Lower lobe of right lung (tissue), 2 donors: ENCODE results near the gene IFRD2. TPM values are rescaled to one million over a fixed set of nuclear protein-coding genes. Genes with fewer than 3 reads are reported as not detected.
A peak's percentile ranks its signal among the peaks of the same experiment; 100 is the strongest.

Experiments used
- ATAC-seq, 2 donors: fragments of 200-7000 bp; cut with Tn5 transposase; one replicate each; pipeline ENCODE4 v1.9.1; 2020 to 2022; ENCODE audit warnings: mild to moderate bottlenecking in 2 of 2, moderate library complexity in 2 of 2
- DNase-seq: peaks from one replicate; pipeline ENCODE4 v3.0.0-alpha.2; 2020
- H3K27ac ChIP-seq: fragments of 200-600 bp; one replicate; pipeline ENCODE4 v1.8.0; 2022
- H3K27me3 ChIP-seq: fragments of 200-600 bp; one replicate; pipeline ENCODE4 v1.8.0; 2022; ENCODE audit warnings: low read depth
- H3K36me3 ChIP-seq: fragments of 200-600 bp; one replicate; pipeline ENCODE4 v1.8.0; 2022; ENCODE audit warnings: mild to moderate bottlenecking
- H3K4me1 ChIP-seq: fragments of 200-600 bp; one replicate; pipeline ENCODE4 v1.8.0; 2022
- H3K4me3 ChIP-seq: fragments of 200-600 bp; one replicate; pipeline ENCODE4 v1.8.0; 2022; ENCODE audit warnings: mild to moderate bottlenecking
- H3K9me3 ChIP-seq: fragments of 200-600 bp; one replicate; pipeline ENCODE4 v1.8.0; 2022
- intact Hi-C: fragments of 100-400 bp; cut with DNase I; formaldehyde crosslinking; loops from one replicate; pipeline ENCODE4 v1.11.0; 2022
- total RNA-seq: library from RNA; stranded (reverse); fragmentation: NEBNext Ultra II Directional; extraction: Animal tissue kit (Norgen Biotek cat#: 25700); gene quantifications from one replicate; pipeline ENCODE4 v1.2.1, GENCODE V29; 2021
- TF ChIP-seq, protein P1 (sequence below): fragments of 200-600 bp; IDR thresholded peaks from one replicate; pipeline ENCODE4 v1.8.0; 2022; ENCODE audit warnings: antibody characterized with exemption, mild to moderate bottlenecking
- donor health status: DM: no; HTN: yes; CAD: no; lungs with severe emphysema.

Gene IFRD2
- total RNA-seq, 1 donor from 2014 or later: 66.9 TPM

DNA sequence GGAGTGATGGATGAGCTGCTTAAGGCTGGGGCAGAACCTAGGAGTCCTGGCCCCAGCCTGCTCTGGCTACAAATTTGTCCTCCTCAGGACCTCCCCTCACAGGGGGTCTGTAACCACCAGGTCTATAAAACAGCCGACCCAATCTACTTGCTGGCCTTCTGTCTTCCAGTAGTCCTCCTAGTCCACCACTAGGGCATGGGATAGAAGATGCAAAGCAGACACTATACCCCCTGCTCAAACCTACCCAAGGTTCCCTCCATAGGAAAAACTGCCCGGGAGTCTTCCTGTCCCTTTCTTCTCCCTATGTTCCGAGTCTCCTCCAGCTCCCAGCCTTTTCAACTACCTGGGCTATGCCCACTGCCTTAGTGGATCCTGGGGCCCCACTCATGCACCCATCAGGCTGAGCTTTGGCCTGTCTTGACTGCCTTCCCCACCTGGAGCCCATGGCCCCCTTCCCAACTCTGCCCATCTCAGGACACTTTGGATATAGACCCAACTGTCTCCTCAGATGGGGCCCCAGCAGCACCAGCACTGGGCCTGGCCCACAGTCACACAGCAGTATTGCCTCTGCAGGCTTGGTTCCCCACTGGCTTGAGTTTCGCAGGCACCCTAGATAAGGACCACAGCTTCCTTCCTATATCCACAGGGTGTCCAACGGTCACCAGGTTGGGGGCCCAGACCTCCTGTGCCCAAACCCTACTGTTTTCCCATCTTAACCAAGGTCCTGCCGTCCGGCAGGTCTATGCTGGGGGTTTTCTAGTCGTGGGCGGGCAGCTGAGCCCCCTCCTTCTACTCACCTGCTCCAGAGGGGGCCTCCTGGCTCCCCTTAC, 5.9 kb upstream of the IFRD2 start:
- Histone ChIP-seq H3K4me1 (peaks cover 49% of the 10 kb centered on the region), H3K36me3 (no peaks in the 10 kb centered on the region), H3K4me3 (peak overlapping the region; percentile 75), H3K9me3 (no peaks in the 10 kb centered on the region), H3K27ac (peak overlapping the region; percentile 88), H3K27me3 (no peaks in the 10 kb centered on the region)
- TF ChIP-seq, protein P1, sequence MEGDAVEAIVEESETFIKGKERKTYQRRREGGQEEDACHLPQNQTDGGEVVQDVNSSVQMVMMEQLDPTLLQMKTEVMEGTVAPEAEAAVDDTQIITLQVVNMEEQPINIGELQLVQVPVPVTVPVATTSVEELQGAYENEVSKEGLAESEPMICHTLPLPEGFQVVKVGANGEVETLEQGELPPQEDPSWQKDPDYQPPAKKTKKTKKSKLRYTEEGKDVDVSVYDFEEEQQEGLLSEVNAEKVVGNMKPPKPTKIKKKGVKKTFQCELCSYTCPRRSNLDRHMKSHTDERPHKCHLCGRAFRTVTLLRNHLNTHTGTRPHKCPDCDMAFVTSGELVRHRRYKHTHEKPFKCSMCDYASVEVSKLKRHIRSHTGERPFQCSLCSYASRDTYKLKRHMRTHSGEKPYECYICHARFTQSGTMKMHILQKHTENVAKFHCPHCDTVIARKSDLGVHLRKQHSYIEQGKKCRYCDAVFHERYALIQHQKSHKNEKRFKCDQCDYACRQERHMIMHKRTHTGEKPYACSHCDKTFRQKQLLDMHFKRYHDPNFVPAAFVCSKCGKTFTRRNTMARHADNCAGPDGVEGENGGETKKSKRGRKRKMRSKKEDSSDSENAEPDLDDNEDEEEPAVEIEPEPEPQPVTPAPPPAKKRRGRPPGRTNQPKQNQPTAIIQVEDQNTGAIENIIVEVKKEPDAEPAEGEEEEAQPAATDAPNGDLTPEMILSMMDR: no peak
- DNase-seq: peak; percentile 53
- no peak for ATAC-seq
- intact Hi-C loops: no loop called here

DNA sequence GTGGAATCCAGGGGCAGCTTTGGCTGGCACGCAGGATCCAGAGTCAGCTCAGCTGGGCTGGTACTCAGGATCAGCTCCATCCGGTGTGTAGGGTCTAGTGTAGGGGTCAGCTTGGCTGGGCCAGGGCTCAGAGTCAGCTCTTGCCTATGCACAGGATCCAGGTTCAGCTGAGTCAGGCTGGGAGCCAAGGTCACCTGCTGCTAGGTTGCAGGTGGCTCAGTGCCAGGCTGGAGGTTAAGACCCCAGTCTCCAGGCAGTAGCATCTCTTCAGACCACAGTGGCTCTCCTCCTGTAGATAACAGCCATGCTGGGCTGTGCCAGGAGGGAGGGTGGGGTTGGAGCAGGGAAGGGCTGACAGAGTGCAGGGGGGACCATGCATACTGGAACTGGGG, 5.2 kb upstream of the IFRD2 start:
- DNase-seq (no peak), ATAC-seq (no peak)
- Histone ChIP-seq H3K27ac (no peak overlapping the region), H3K36me3 (no peaks in the 10 kb centered on the region), H3K4me1 (peaks cover 53% of the 10 kb centered on the region), H3K27me3 (no peaks in the 10 kb centered on the region), H3K9me3 (no peaks in the 10 kb centered on the region), H3K4me3 (no peak overlapping the region)
- TF ChIP-seq, protein P1: no peak
- intact Hi-C loops: no loop called here

DNA sequence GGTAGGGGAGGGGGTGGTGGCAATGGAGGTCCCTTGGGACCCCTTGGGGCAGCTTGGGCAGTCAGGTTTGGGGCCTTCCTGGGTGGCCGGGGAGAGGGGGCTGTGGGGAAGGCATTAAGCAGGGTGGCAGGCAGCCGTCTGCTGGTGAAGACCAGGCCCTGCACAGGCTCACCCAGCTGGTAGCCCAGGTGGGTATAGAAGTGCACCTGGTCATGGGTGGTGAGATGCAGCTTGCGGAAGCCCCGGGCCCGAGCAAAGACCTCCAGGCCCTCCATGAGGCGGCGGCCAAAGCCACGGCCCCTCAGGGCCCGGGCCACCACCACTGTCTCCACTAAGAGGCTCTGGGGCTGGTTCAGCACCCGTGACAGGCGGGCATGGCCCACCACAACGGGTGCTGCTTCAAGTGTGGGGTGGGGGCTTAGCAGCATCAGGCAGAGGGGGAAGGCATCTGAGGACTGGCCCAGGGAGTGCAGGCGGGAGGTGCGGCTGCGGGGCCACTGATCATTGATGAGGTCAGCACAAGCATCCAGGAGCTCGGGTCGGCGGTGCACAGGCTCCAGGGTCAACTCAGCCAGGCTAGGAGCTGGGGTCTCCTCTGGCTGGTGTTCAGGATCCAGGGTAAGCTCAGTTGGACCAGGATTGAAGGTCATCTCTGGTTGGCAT, 4.6 kb upstream of the IFRD2 start:
- intact Hi-C loops: no loop called here
- DNase-seq (no peak), ATAC-seq (no peak)

DNA sequence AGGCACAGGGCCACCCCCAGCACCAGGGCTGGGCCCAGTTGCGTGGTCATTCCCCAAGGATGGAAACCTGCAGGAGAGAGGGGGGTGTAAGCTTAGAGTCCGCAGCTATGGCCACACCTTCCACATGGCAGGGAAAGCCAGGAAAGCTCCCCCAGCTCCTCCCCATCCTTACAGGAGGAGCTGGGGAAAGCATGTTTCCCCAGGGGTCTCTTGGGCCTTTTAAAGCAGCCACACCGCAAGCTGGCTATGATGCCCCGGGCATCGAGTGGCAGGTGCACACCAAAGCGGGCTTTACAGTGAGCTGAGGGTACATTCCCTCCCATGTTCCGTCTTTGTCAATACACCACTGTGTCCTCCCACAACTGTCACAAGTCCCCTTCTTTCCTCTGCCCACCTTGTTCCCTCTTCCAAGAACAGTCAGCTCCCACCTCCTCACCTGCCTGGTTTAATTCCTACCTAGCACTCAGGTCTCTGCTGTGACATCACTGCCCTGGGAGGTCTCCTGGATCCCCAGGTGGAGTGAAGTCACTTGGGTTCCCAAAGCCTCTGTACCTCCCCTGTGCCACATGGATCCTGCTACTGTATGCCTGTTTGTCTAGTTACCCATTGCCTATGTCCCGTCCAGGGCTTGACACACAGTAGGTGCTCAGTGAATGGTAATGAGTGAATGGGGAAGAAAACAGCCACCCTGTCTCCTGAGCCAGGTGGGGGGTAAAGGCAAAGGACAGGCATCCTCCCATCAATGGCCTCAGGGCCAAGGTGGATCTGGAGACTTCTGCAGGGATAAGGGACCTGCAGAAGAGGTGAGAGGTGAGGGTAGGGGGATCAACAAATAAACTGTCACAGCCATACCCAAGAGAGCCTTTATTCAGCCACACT, 3.6 kb upstream of the IFRD2 start:
- intact Hi-C loops: no loop called here
- ATAC-seq: no peak
- Histone ChIP-seq H3K9me3 (no peaks in the 10 kb centered on the region), H3K4me3 (no peak overlapping the region), H3K27me3 (no peaks in the 10 kb centered on the region), H3K36me3 (no peaks in the 10 kb centered on the region), H3K4me1 (peaks cover 47% of the 10 kb centered on the region), H3K27ac (no peak overlapping the region)
- TF ChIP-seq, protein P1: no peak
- DNase-seq: no peak

More for the DNA sequence above, 4.6 kb upstream of the IFRD2 start:
- Histone ChIP-seq H3K27me3 (no peaks in the 10 kb centered on the region), H3K27ac (no peak overlapping the region), H3K4me1 (peaks cover 48% of the 10 kb centered on the region), H3K36me3 (no peaks in the 10 kb centered on the region), H3K4me3 (no peak overlapping the region), H3K9me3 (no peaks in the 10 kb centered on the region)
- TF ChIP-seq, protein P1: no peak
